ENCODE data around the gene SLC34A3. TPM values are rescaled to one million over a fixed set of nuclear protein-coding genes. Genes with fewer than 3 reads are reported as not detected.
A peak's percentile ranks its signal among the peaks of the same experiment; 100 is the strongest.

The SLC34A3 gene
- total and polyA plus RNA-seq, 2 donors (not counting 3 experiments of a cell fraction or from before 2014, with no cell fraction given): not detected

GRCh38 chr9:137188086-137188489, 42.6 kb upstream of the SLC34A3 start:
- dilution Hi-C loops (cut with MboI; ENCODE audit: extremely low pct_ligation_motif_present, low sequenced_read_pairs): no loop called here
- peaks cover 0 to 37% of the 10 kb centered on the region in 2 experiments for H3K36me3 ChIP-seq (ENCODE audit: control insufficient read depth in 2 of 2, extremely low read depth in 1 of 2, insufficient read depth in 2 of 2, low read length in 2 of 2)

More at GRCh38 chr9:137188086-137188489, 42.6 kb upstream of the SLC34A3 start:
- FAIRE-seq (no peak), DNase-seq (ENCODE audit: low read depth, low spot score) (no peak)
- H3K27ac ChIP-seq (ENCODE audit: insufficient read depth, low read depth, low read length): no peak overlapping the region
- H3K9me1 ChIP-seq (replicated peaks; ENCODE audit: control insufficient read depth, extremely low read depth, insufficient read depth, low read length): no peaks in the 10 kb centered on the region
- no peaks in the 10 kb centered on the region for H3K27me3 ChIP-seq (ENCODE audit: control insufficient read depth in 2 of 2, insufficient read depth in 2 of 2, low read length in 2 of 2)
- H3K9me3 ChIP-seq (replicated peaks; ENCODE audit: control insufficient read depth, insufficient read depth, low read length): no peaks in the 10 kb centered on the region
- CTCF ChIA-PET: interaction anchor here (0.9 to 3.1 kb wide), 8 partner anchors 11 to 159 kb away, joined by 3 to 30 read pairs (median 4); partner anchors contain the start of gene RNF224
- H3K4me1 ChIP-seq (ENCODE audit: control insufficient read depth, extremely low read depth, insufficient read depth, low read length): peaks cover 17% of the 10 kb centered on the region
- BruUV-seq (replicated peaks): TSS peak; percentile 66
- H3K4me2 ChIP-seq (ENCODE audit: insufficient read depth, low read length): peak overlapping the region; percentile 62
- peaks cover 33% of the 10 kb centered on the region for H3K79me2 ChIP-seq (ENCODE audit: control insufficient read depth, insufficient read depth, low read length)
- intact Hi-C loops (cut with micrococcal nuclease): loop anchor here (2.0 kb wide), 1 partner anchor 17 kb away; the partner anchor contains the start of genes NDOR1 and TMEM203
- H2AFZ ChIP-seq (ENCODE audit: low read depth, low read length): peak overlapping the region; percentile 73
- H3K4me3 ChIP-seq (replicated peaks in 1 of 3; ENCODE audit: insufficient read depth in 1 of 3, low read depth in 1 of 3, low read length in 3 of 3): peak overlapping the region; percentile 57 to 86 (median 64)
- POLR2A ChIA-PET: interaction anchor here (1.3 kb wide), 1 partner anchor 52 kb away, joined by 7 read pairs; no protein-coding TSS in a partner anchor
- TF ChIP-seq CTCF (IDR thresholded peaks at IDR 0.05; ENCODE audit: extremely low read depth in 1 of 2, insufficient read depth in 1 of 2, low read depth in 1 of 2, low read length in 2 of 2): no peak
- TF ChIP-seq POLR2AphosphoS5 (IDR thresholded peaks at IDR 0.05; ENCODE audit: insufficient read depth, low read depth, low read length): no peak
- TF ChIP-seq MYC (IDR thresholded peaks at IDR 0.05; ENCODE audit: low read depth, low read length): no peak
- no peak for TF ChIP-seq JUN (IDR thresholded peaks at IDR 0.05; ENCODE audit: borderline replicate concordance, insufficient read depth, insufficient read length, low read depth)
- no peak for TF ChIP-seq MAX (IDR thresholded peaks at IDR 0.05; ENCODE audit: insufficient read depth, insufficient read length)
- no peak for TF ChIP-seq EZH2 (IDR thresholded peaks at IDR 0.05; ENCODE audit: borderline replicate concordance, low read depth, low read length, severe bottlenecking)
- no peak for TF ChIP-seq POLR2A (IDR thresholded peaks at IDR 0.05; ENCODE audit: low read depth, low read length)
- TF ChIP-seq FOS (IDR thresholded peaks at IDR 0.05; ENCODE audit: borderline replicate concordance, insufficient read depth, low read length): no peak
- no peak for TF ChIP-seq GATA2 (IDR thresholded peaks at IDR 0.05; ENCODE audit: insufficient read depth, insufficient read length, low read depth, low read length)
- H3K9ac ChIP-seq (replicated peaks; ENCODE audit: extremely low read depth, insufficient read depth, low read length): peak overlapping the region; percentile 61
- no peaks in the 10 kb centered on the region for H4K20me1 ChIP-seq (replicated peaks; ENCODE audit: control insufficient read depth, extremely low read depth, insufficient read depth, low read length)
